Gastroesophageal sphincter (tissue), 3 donors: ENCODE measurements around the gene HECW1.

ENCODE experiments used
- EP300 ChIP-seq: sonication (generic); formaldehyde crosslinking; IDR thresholded peaks from one replicate; pipeline ENCODE4 v1.6.1; 2017; ENCODE audit warnings: antibody characterized with exemption, mild to moderate bottlenecking
- TF ChIP-seq, protein P1 (sequence below), 4 experiments: fragments of 200-600 bp in 2 of 4; fragments of 450-650 bp in 2 of 4; sonication (generic) in 1 of 4; IDR thresholded peaks; one replicate each; pipeline ENCODE4 v1.5.1; 2017 to 2019; ENCODE audit warnings: antibody characterized with exemption in 4 of 4, mild to moderate bottlenecking in 2 of 4, moderate library complexity in 2 of 4

DNA sequence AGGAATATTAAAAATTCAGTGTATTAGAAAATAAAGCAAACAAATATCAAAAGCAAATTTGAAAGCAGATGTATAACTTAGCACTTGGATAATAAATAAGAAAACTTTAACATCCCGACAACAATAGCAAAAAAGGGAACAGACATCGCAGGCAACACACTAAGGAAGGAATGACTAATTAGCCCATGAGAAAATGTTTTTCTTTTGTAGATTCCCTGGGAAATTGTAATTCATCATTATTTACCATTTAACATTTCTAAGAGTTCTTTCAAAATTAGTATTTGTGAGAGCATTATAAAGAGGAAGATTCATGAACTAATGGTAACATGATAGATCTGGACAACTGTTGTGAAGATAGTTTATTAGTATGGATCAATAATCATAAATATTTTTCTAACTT lies 364.4 kb downstream of the HECW1 start:
- TF ChIP-seq, protein P1, sequence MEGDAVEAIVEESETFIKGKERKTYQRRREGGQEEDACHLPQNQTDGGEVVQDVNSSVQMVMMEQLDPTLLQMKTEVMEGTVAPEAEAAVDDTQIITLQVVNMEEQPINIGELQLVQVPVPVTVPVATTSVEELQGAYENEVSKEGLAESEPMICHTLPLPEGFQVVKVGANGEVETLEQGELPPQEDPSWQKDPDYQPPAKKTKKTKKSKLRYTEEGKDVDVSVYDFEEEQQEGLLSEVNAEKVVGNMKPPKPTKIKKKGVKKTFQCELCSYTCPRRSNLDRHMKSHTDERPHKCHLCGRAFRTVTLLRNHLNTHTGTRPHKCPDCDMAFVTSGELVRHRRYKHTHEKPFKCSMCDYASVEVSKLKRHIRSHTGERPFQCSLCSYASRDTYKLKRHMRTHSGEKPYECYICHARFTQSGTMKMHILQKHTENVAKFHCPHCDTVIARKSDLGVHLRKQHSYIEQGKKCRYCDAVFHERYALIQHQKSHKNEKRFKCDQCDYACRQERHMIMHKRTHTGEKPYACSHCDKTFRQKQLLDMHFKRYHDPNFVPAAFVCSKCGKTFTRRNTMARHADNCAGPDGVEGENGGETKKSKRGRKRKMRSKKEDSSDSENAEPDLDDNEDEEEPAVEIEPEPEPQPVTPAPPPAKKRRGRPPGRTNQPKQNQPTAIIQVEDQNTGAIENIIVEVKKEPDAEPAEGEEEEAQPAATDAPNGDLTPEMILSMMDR (IDR thresholded peaks at IDR 0.05), result no peak
- no peak for TF ChIP-seq EP300
